Prostate gland (tissue), 2 donors: ENCODE results near the gene GNA12.

Experiments
- CTCF ChIP-seq, 4 experiments: fragments of 200-600 bp in 2 of 4; fragments of 450-650 bp in 2 of 4; sonication (generic) in 2 of 4; IDR thresholded peaks; 1 replicate in 3 of 4; 2 replicates in 1 of 4; pipeline ENCODE4 v1.5.1; 2016 to 2019; ENCODE audit warnings: antibody characterized with exemption in 4 of 4, mild to moderate bottlenecking in 2 of 4, moderate library complexity in 2 of 4
- POLR2A ChIP-seq: fragments of 450-650 bp; IDR thresholded peaks from one replicate; pipeline ENCODE4 v1.6.1; 2016; ENCODE audit warnings: antibody characterized with exemption, mild to moderate bottlenecking

- TF ChIP-seq CTCF (IDR thresholded peaks at IDR 0.05) (no peak), POLR2A (no peak)
These were observed 20.3 kb upstream of the GNA12 start for GRCh38 chr7:2864204-2864985.
